NCI-H146 treated with DMSO at 0.1 percent for 48 hours (cell line): ENCODE results near the gene LMBRD1.
"Not testable (repeated sequence)": the region's sequence is repeated elsewhere in the genome, so short reads cannot be mapped to it uniquely, and the experiment has no call there.

Experiments
- DNase-seq: peaks from one replicate; lab custom pipeline; 2025; ENCODE audit not compliant: unreplicated experiment; lab: John Stamatoyannopoulos, UW

The LMBRD1 gene

GRCh38 chr6:69756366-69756765, 40.4 kb downstream of the LMBRD1 start:
- DNase-seq, result no peak

GRCh38 chr6:69735027-69735426, 61.8 kb downstream of the LMBRD1 start:
- no peak for DNase-seq

GRCh38 chr6:69732640-69733039, 64.2 kb downstream of the LMBRD1 start:
- no peak for DNase-seq

- no peak for DNase-seq
Measured at GRCh38 chr6:69732045-69732444, 64.8 kb downstream of the LMBRD1 start.

GRCh38 chr6:69729870-69730449, 66.8 kb downstream of the LMBRD1 start:
- DNase-seq, result peak; percentile 5

GRCh38 chr6:69722683-69723082, 74.1 kb downstream of the LMBRD1 start:
- DNase-seq, result no peak

- no peak for DNase-seq
Measured at GRCh38 chr6:69719602-69720193, 77.1 kb downstream of the LMBRD1 start.

- no peak for DNase-seq
Measured at GRCh38 chr6:69706724-69707123, 90.1 kb downstream of the LMBRD1 start.

- DNase-seq, result no peak
Measured at GRCh38 chr6:69705954-69706353, 90.9 kb downstream of the LMBRD1 start.

- no peak for DNase-seq
Measured at GRCh38 chr6:69704916-69705315, 91.9 kb downstream of the LMBRD1 start.

- no peak for DNase-seq
Measured at GRCh38 chr6:69699655-69700054, 97.2 kb downstream of the LMBRD1 start.

- DNase-seq, result no peak
Measured at GRCh38 chr6:69696273-69696672, 100.5 kb downstream of the LMBRD1 start.

- no peak for DNase-seq
Measured at GRCh38 chr6:69693762-69694161, 103.0 kb downstream of the LMBRD1 start.

- DNase-seq, result no peak
Measured at GRCh38 chr6:69690986-69691385, 105.8 kb downstream of the LMBRD1 start.

- no peak for DNase-seq
Measured at GRCh38 chr6:69680302-69680701, 116.5 kb downstream of the LMBRD1 start.

GRCh38 chr6:69673298-69673697, 123.5 kb downstream of the LMBRD1 start:
- DNase-seq, result no peak

GRCh38 chr6:69668916-69669315, 127.9 kb downstream of the LMBRD1 start:
- DNase-seq, result no peak

GRCh38 chr6:69666779-69667178, 130.0 kb downstream of the LMBRD1 start:
- not testable (repeated sequence) for DNase-seq

GRCh38 chr6:69665437-69665836, 131.4 kb downstream of the LMBRD1 start:
- no peak for DNase-seq

- DNase-seq, result no peak
Measured at GRCh38 chr6:69664551-69664950, 132.3 kb downstream of the LMBRD1 start.

- DNase-seq, result no peak
Measured at GRCh38 chr6:69663215-69663614, 133.6 kb downstream of the LMBRD1 start.

GRCh38 chr6:69650703-69651102, 146.1 kb downstream of the LMBRD1 start:
- DNase-seq, result no peak

- no peak for DNase-seq
Measured at GRCh38 chr6:69647726-69648125, 149.1 kb downstream of the LMBRD1 start.
